Esophagus muscularis mucosa (tissue), 4 donors: ENCODE measurements around the gene METTL25B.

Experiments
- EP300 ChIP-seq: sonication (generic); formaldehyde crosslinking; IDR thresholded peaks from one replicate; pipeline ENCODE4 v1.6.1; 2017; ENCODE audit warnings: antibody characterized with exemption
- POLR2A ChIP-seq: fragments of 450-650 bp; IDR thresholded peaks from one replicate; pipeline ENCODE4 v1.6.1; 2017; ENCODE audit warnings: antibody characterized with exemption, moderate library complexity, mild to moderate bottlenecking, low read depth
- TF ChIP-seq, protein P1 (sequence below), 3 experiments: fragments of 200-600 bp in 2 of 3; fragments of 450-650 bp in 1 of 3; sonication (generic) in 2 of 3; IDR thresholded peaks; one replicate each; pipeline ENCODE4 v1.5.1; 2017 to 2019; ENCODE audit warnings: antibody characterized with exemption in 3 of 3, mild to moderate bottlenecking in 2 of 3, moderate library complexity in 1 of 3

DNA sequence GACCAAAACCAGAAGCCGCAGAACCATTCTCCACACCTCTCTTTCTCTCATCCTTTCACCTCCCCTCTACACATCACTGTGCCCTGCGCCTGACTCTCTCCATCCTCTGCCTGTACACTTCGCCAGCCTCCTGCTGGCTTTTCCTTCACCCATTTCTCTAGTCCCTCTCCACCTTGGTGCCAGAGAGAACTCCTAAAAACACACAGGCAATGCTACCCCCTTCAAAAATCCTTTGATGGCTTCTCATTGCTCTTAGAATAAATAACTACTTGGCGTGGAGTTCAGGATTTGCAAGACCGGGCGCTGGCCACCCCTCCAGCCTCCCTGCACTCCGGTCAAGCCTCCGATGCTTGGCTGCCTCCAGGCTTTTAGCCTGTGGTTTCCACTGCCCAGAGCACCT lies 31.5 kb upstream of the METTL25B start:
- TF ChIP-seq POLR2A (no peak), EP300 (no peak)
- TF ChIP-seq, protein P1, sequence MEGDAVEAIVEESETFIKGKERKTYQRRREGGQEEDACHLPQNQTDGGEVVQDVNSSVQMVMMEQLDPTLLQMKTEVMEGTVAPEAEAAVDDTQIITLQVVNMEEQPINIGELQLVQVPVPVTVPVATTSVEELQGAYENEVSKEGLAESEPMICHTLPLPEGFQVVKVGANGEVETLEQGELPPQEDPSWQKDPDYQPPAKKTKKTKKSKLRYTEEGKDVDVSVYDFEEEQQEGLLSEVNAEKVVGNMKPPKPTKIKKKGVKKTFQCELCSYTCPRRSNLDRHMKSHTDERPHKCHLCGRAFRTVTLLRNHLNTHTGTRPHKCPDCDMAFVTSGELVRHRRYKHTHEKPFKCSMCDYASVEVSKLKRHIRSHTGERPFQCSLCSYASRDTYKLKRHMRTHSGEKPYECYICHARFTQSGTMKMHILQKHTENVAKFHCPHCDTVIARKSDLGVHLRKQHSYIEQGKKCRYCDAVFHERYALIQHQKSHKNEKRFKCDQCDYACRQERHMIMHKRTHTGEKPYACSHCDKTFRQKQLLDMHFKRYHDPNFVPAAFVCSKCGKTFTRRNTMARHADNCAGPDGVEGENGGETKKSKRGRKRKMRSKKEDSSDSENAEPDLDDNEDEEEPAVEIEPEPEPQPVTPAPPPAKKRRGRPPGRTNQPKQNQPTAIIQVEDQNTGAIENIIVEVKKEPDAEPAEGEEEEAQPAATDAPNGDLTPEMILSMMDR (IDR thresholded peaks at IDR 0.05) = no peak
